ENCODE results near the gene CREBBP. TPM values are rescaled to one million over a fixed set of nuclear protein-coding genes. Genes with fewer than 3 reads are reported as not detected.

Gene CREBBP
- total and polyA plus RNA-seq, 2 donors (not counting 3 experiments of a cell fraction or from before 2014, with no cell fraction given) = 13.8 to 72.7 TPM

GRCh38 chr16:3760518-3760917 is 120.0 kb downstream of the CREBBP start:
- TF ChIP-seq MYC (IDR thresholded peaks at IDR 0.05; ENCODE audit: low read depth, low read length) (no peak), CTCF (IDR thresholded peaks at IDR 0.05; ENCODE audit: extremely low read depth in 1 of 2, insufficient read depth in 1 of 2, low read depth in 1 of 2, low read length in 2 of 2) (no peak), GATA2 (IDR thresholded peaks at IDR 0.05; ENCODE audit: insufficient read depth, insufficient read length, low read depth, low read length) (no peak), FOS (IDR thresholded peaks at IDR 0.05; ENCODE audit: borderline replicate concordance, insufficient read depth, low read length) (no peak), POLR2AphosphoS5 (IDR thresholded peaks at IDR 0.05; ENCODE audit: insufficient read depth, low read depth, low read length) (no peak), POLR2A (IDR thresholded peaks at IDR 0.05; ENCODE audit: low read depth, low read length) (no peak), JUN (IDR thresholded peaks at IDR 0.05; ENCODE audit: borderline replicate concordance, insufficient read depth, insufficient read length, low read depth) (no peak), EZH2 (IDR thresholded peaks at IDR 0.05; ENCODE audit: borderline replicate concordance, low read depth, low read length, severe bottlenecking) (no peak)
- TF ChIP-seq, protein P1, sequence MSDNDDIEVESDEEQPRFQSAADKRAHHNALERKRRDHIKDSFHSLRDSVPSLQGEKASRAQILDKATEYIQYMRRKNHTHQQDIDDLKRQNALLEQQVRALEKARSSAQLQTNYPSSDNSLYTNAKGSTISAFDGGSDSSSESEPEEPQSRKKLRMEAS (IDR thresholded peaks at IDR 0.05; ENCODE audit: insufficient read depth, insufficient read length) = no peak
- dilution Hi-C loops (cut with MboI; ENCODE audit: extremely low pct_ligation_motif_present, low sequenced_read_pairs) (no loop called here), intact Hi-C loops (cut with micrococcal nuclease) (no loop called here)
- H2AFZ ChIP-seq (ENCODE audit: low read depth, low read length) = no peak overlapping the region
- ChIA-PET POLR2A (no interaction called here), CTCF (interaction anchor here (0.7 kb wide), 1 partner anchor 12 kb away, joined by 4 read pairs; no protein-coding TSS in a partner anchor)
- no TSS peak for BruUV-seq (replicated peaks)
- peaks cover 14 to 21% of the 10 kb centered on the region in 2 experiments for H3K36me3 ChIP-seq (ENCODE audit: control insufficient read depth in 2 of 2, extremely low read depth in 1 of 2, insufficient read depth in 2 of 2, low read length in 2 of 2)
- H3K4me3 ChIP-seq (replicated peaks in 1 of 3; ENCODE audit: insufficient read depth in 1 of 3, low read depth in 1 of 3, low read length in 3 of 3) = no peak overlapping the region
- no peak overlapping the region for H3K9ac ChIP-seq (replicated peaks; ENCODE audit: extremely low read depth, insufficient read depth, low read length)
- H3K9me1 ChIP-seq (replicated peaks; ENCODE audit: control insufficient read depth, extremely low read depth, insufficient read depth, low read length) = no peaks in the 10 kb centered on the region
- no peak for DNase-seq (ENCODE audit: low read depth, low spot score)
- no peaks in the 10 kb centered on the region for H3K9me3 ChIP-seq (replicated peaks; ENCODE audit: control insufficient read depth, insufficient read depth, low read length)
- no peaks in the 10 kb centered on the region for H3K79me2 ChIP-seq (ENCODE audit: control insufficient read depth, insufficient read depth, low read length)
- FAIRE-seq = no peak
- H3K27me3 ChIP-seq (ENCODE audit: control insufficient read depth in 2 of 2, insufficient read depth in 2 of 2, low read length in 2 of 2) = no peaks in the 10 kb centered on the region
- H4K20me1 ChIP-seq (replicated peaks; ENCODE audit: control insufficient read depth, extremely low read depth, insufficient read depth, low read length) = no peaks in the 10 kb centered on the region
- H3K27ac ChIP-seq (ENCODE audit: insufficient read depth, low read depth, low read length) = no peak overlapping the region
- no peak overlapping the region for H3K4me2 ChIP-seq (ENCODE audit: insufficient read depth, low read length)
- no peaks in the 10 kb centered on the region for H3K4me1 ChIP-seq (ENCODE audit: control insufficient read depth, extremely low read depth, insufficient read depth, low read length)

All from endothelial cell of umbilical vein (primary cell).